ENCODE measurements around the gene HORMAD2.

GRCh38 chr22:30209642-30210041 is 129.4 kb downstream of the HORMAD2 start:
- TF ChIP-seq CTCF (IDR thresholded peaks at IDR 0.05) (no peak), POLR2A (IDR thresholded peaks at IDR 0.05) (no peak)
